HEK293 (cell line): ENCODE measurements around the gene GNG14.

Source experiments
- CTCF ChIP-seq: fragments of 450-650 bp; formaldehyde crosslinking; IDR thresholded peaks from 2 replicates; pipeline ENCODE4 v1.5.1; 2016; ENCODE audit warnings: missing biosample characterization, missing genetic modification characterization
- KLF16 ChIP-seq: fragments of 450-650 bp; formaldehyde crosslinking; IDR thresholded peaks from 2 replicates; pipeline ENCODE4 v1.5.1; 2017; ENCODE audit warnings: missing biosample characterization, missing genetic modification characterization
- MYNN ChIP-seq: fragments of 450-650 bp; formaldehyde crosslinking; IDR thresholded peaks from 2 replicates; pipeline ENCODE4 v1.5.1; 2016; ENCODE audit warnings: missing biosample characterization, missing genetic modification characterization, borderline replicate concordance
- ZNF280C ChIP-seq: fragments of 450-650 bp; formaldehyde crosslinking; IDR thresholded peaks from 2 replicates; pipeline ENCODE4 v1.5.1; 2016; ENCODE audit warnings: missing biosample characterization, missing genetic modification characterization
- ZNF362 ChIP-seq: fragments of 450-650 bp; formaldehyde crosslinking; IDR thresholded peaks from 2 replicates; pipeline ENCODE4 v1.5.1; 2016; ENCODE audit warnings: missing biosample characterization, missing genetic modification characterization
- ZNF513 ChIP-seq: fragments of 450-650 bp; IDR thresholded peaks from 2 replicates; pipeline ENCODE4 v1.5.1; 2018; ENCODE audit warnings: missing biosample characterization, missing genetic modification characterization

- TF ChIP-seq ZNF280C (no peak), MYNN (tag by site-specific recombination) (no peak), KLF16 (tag by site-specific recombination) (no peak), ZNF513 (no peak), ZNF362 (tag by site-specific recombination) (no peak), CTCF (tag by site-specific recombination) (no peak)
These were observed 17.4 kb downstream of the GNG14 start for GRCh38 chr19:12705169-12705568.
